A673 (cell line): ENCODE results near the gene TEK. TPM values are rescaled to one million over a fixed set of nuclear protein-coding genes. Genes with fewer than 3 reads are reported as not detected.

ENCODE experiments used
- BruUV-seq: library from RNA; stranded (reverse); fragments of 400-500 nt; replicated peaks from 2 replicates; lab custom pipeline; 2021; lab: Mats Ljungman, UMichigan
- CTCF ChIA-PET: fragments of 300-600 bp; sonication (Branson Sonifier 250); formaldehyde crosslinking; loops from one replicate; lab custom pipeline; 2022; ENCODE audit warnings: antibody characterized with exemption; lab: Charles Lee
- POLR2A ChIA-PET: fragments of 300-600 bp; sonication (Branson Sonifier 250); formaldehyde crosslinking; loops from one replicate; lab custom pipeline; 2022; ENCODE audit warnings: antibody characterized with exemption; ENCODE audit not compliant: low non-redundant PET; lab: Charles Lee
- DNase-seq: peaks from one replicate; pipeline ENCODE4 v3.0.0-alpha.2; 2015; ENCODE audit warnings: low spot score
- H3K27ac ChIP-seq: fragments of 200-600 bp; sonication (generic); 2 replicates; pipeline ENCODE4 v1.5.1; 2016; ENCODE audit warnings: mixed run types, low read depth, mild to moderate bottlenecking, mixed read lengths, antibody characterized with exemption, low read length; ENCODE audit not compliant: poor library complexity, severe bottlenecking
- H3K27me3 ChIP-seq: fragments of 200-600 bp; sonication (generic); replicated peaks from 2 replicates; pipeline ENCODE4 v1.6.1; 2017; ENCODE audit warnings: mixed run types, low read depth, mild to moderate bottlenecking, mixed read lengths, antibody characterized with exemption, low read length; ENCODE audit not compliant: insufficient read depth, poor library complexity
- H3K36me3 ChIP-seq: fragments of 200-600 bp; sonication (generic); 2 replicates; pipeline ENCODE4 v1.6.1; 2016; ENCODE audit warnings: mixed run types, mild to moderate bottlenecking, mixed read lengths, antibody characterized with exemption, low read length; ENCODE audit not compliant: insufficient read depth, poor library complexity, severe bottlenecking
- H3K4me1 ChIP-seq: fragments of 200-600 bp; sonication (generic); 2 replicates; pipeline ENCODE4 v1.6.1; 2017; ENCODE audit warnings: mixed run types, mild to moderate bottlenecking, mixed read lengths, antibody characterized with exemption, low read length; ENCODE audit not compliant: insufficient read depth, poor library complexity, severe bottlenecking
- H3K4me3 ChIP-seq: fragments of 200-600 bp; sonication (generic); 2 replicates; pipeline ENCODE4 v1.5.1; 2016; ENCODE audit warnings: low read depth, mixed run types, mild to moderate bottlenecking, mixed read lengths, low read length; ENCODE audit not compliant: poor library complexity, severe bottlenecking
- H3K9me3 ChIP-seq: fragments of 200-600 bp; sonication (generic); 2 replicates; pipeline ENCODE4 v1.6.1; 2016; ENCODE audit warnings: mixed run types, low read depth, mild to moderate bottlenecking, mixed read lengths, antibody characterized with exemption, low read length; ENCODE audit not compliant: poor library complexity, severe bottlenecking
- EZH2 ChIP-seq: fragments of 200-600 bp; sonication (generic); IDR thresholded peaks from 2 replicates; pipeline ENCODE4 v1.6.1; 2017; ENCODE audit warnings: borderline replicate concordance, low read depth, mild to moderate bottlenecking, mixed read lengths, antibody characterized with exemption, low read length; ENCODE audit not compliant: poor library complexity, severe bottlenecking
- intact Hi-C: fragments of 100-400 bp; cut with micrococcal nuclease; formaldehyde crosslinking; loops from one replicate; pipeline ENCODE4 v1.10.0; 2022; ENCODE audit not compliant: unreplicated experiment
- total RNA-seq: library from RNA; stranded (reverse); gene quantifications from 2 replicates; pipeline ENCODE4 v1.2.3, GENCODE V29; 2021
- TF ChIP-seq, protein P1 (sequence below): fragments of 300-800, 200-600 bp; sonication (generic); conservative IDR thresholded peaks from 2 replicates; pipeline ENCODE4 v1.5.1; 2017; ENCODE audit warnings: low read depth, mild to moderate bottlenecking, antibody characterized with exemption, low read length, moderate library complexity, mixed read lengths

Gene TEK
- total RNA-seq, 1 experiment from 2014 or later: not detected

DNA sequence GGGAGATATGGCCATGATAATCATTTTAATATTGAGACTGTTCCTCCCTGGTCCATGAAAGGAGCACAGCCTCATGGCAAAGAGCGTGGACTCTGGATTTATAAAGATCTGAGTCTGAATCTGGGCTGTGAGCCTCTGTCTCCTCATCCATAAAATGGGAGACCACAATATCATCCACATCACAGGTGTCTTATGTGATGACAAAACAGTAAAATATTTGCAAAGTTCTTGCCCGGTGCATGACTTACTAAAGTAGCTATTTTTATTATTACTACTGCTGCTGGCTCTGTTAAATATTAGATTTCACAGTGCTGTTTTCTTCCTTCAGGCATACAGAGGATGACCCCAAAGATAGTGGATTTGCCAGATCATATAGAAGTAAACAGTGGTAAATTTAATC, 74.1 kb downstream of the TEK start:
- TF ChIP-seq, protein P1, sequence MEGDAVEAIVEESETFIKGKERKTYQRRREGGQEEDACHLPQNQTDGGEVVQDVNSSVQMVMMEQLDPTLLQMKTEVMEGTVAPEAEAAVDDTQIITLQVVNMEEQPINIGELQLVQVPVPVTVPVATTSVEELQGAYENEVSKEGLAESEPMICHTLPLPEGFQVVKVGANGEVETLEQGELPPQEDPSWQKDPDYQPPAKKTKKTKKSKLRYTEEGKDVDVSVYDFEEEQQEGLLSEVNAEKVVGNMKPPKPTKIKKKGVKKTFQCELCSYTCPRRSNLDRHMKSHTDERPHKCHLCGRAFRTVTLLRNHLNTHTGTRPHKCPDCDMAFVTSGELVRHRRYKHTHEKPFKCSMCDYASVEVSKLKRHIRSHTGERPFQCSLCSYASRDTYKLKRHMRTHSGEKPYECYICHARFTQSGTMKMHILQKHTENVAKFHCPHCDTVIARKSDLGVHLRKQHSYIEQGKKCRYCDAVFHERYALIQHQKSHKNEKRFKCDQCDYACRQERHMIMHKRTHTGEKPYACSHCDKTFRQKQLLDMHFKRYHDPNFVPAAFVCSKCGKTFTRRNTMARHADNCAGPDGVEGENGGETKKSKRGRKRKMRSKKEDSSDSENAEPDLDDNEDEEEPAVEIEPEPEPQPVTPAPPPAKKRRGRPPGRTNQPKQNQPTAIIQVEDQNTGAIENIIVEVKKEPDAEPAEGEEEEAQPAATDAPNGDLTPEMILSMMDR: no peak
- TF ChIP-seq EZH2: no peak
- Histone ChIP-seq H3K4me1 (no peaks in the 10 kb centered on the region), H3K9me3 (no peaks in the 10 kb centered on the region), H3K27me3 (no peaks in the 10 kb centered on the region), H3K4me3 (no peak overlapping the region), H3K36me3 (no peaks in the 10 kb centered on the region), H3K27ac (no peak overlapping the region)
- BruUV-seq: no TSS peak
- DNase-seq: no peak
- ChIA-PET CTCF (no interaction called here), POLR2A (no interaction called here)
- intact Hi-C loops: no loop called here

DNA sequence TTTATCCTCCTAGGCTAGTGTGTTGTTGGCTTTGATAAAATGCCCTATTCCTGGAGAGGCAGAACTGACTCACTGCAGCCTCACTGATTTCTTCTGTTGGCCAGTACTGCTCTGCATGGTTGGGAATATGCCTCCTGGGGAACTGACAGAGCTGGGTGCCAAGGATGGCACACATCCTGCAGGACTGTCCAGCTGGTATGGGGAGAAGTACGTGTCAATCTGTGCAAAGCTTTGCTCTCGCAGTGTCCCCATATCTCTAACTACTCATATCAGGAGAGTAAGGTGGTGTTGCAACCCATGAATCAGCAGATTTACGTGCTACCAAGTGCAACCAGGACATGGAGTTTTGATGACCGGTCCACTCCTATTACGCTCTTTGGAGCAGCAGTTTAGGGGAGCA, 74.7 kb downstream of the TEK start:
- Histone ChIP-seq H3K27me3 (no peaks in the 10 kb centered on the region), H3K4me3 (no peak overlapping the region), H3K27ac (no peak overlapping the region), H3K36me3 (no peaks in the 10 kb centered on the region), H3K9me3 (no peaks in the 10 kb centered on the region), H3K4me1 (no peaks in the 10 kb centered on the region)
- TF ChIP-seq, protein P1: no peak
- no peak for TF ChIP-seq EZH2
- intact Hi-C loops: no loop called here
- DNase-seq: no peak
- POLR2A ChIA-PET: no interaction called here
- no TSS peak for BruUV-seq
- CTCF ChIA-PET: no interaction called here

DNA sequence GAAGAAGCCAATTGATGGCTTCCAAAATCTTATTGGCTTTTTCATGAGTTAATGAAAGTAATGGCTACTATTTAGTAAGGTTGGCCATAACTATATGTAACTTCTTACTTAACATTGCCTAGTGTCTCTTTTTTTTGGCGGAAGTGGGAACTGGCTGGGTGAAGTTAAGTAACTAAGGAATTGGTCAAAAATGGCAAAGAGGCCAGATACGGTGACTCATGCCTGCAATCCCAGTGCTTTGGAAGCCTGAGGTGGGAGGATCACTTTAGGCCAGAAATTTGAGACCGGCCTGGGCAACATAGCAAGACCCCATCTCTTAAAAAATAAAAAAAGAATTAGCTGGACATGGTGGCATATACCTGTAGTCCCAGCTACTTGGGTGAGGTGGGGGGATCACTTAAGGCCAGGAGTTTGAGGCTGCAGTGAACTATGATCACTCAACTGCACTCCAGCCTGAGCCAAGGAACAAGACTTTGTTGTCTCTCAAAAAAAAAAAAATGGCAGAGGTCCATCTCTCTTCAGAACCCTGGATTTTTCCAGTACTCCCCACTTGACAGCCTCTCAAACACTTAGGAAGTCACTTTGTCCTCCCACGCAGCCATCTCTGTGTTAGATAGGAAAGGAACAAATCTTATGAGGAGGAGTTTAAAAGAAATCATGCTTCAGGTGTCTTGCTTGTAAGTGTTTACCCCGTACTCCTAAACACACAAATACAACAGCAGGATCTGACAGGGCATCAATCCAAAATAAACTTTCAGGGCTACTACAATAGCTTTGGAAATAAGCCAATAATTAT, 75.7 kb downstream of the TEK start:
- POLR2A ChIA-PET: no interaction called here

More for the DNA sequence above, 75.7 kb downstream of the TEK start:
- Histone ChIP-seq H3K27ac (no peak overlapping the region), H3K9me3 (no peaks in the 10 kb centered on the region), H3K36me3 (no peaks in the 10 kb centered on the region), H3K4me1 (no peaks in the 10 kb centered on the region), H3K27me3 (no peaks in the 10 kb centered on the region), H3K4me3 (no peak overlapping the region)
- BruUV-seq: no TSS peak
- no peak for TF ChIP-seq EZH2
- TF ChIP-seq, protein P1: no peak
- intact Hi-C loops: no loop called here
- CTCF ChIA-PET: interaction anchor here (0.6 kb wide), 1 partner anchor 29 kb away, joined by 3 read pairs; no protein-coding TSS in a partner anchor
- DNase-seq: no peak
